HG03342 (cell line): Measurements from ENCODE around the gene SNCB.

Experiments
- ATAC-seq: cut with Tn5 transposase; IDR thresholded peaks from one replicate; pipeline ENCODE4 v1.9.1; 2021; ENCODE audit warnings: mild to moderate bottlenecking, moderate library complexity; ENCODE audit not compliant: unreplicated experiment

Gene SNCB

GRCh38 chr5:176578391-176578808 is 51.9 kb downstream of the SNCB start:
- ATAC-seq, result no peak

- no peak for ATAC-seq
Measured at GRCh38 chr5:176577312-176578176, 52.8 kb downstream of the SNCB start.

- ATAC-seq, result no peak
Measured at GRCh38 chr5:176575488-176576422, 54.6 kb downstream of the SNCB start.

GRCh38 chr5:176575066-176575465 is 55.3 kb downstream of the SNCB start:
- ATAC-seq, result no peak

GRCh38 chr5:176574297-176574591 is 56.1 kb downstream of the SNCB start:
- no peak for ATAC-seq

- no peak for ATAC-seq
Measured at GRCh38 chr5:176573564-176574296, 56.6 kb downstream of the SNCB start.
